ENCODE data around the gene CDH23. TPM values are rescaled to one million over a fixed set of nuclear protein-coding genes. Genes with fewer than 3 reads are reported as not detected.

Gene CDH23
- total and polyA plus RNA-seq, 9 of the 15 experiments (the other 6 are each of a cell fraction or from before 2014, with no cell fraction given) = 0.18 to 1.2 (median 0.47) TPM

GRCh38 chr10:71844695-71845094 is 448.0 kb downstream of the CDH23 start:
- intact Hi-C loops (cut with micrococcal nuclease) = no loop called here
- H4K20me1 ChIP-seq (replicated peaks; ENCODE audit: control insufficient read depth, insufficient read depth, low read length) = peaks cover 54% of the 10 kb centered on the region
- DNase-seq (ENCODE audit: extremely low read depth in 1 of 4, low spot score in 3 of 4) (no peak), ATAC-seq (no peak), FAIRE-seq (no peak)
- no peak overlapping the region for H2AFZ ChIP-seq (ENCODE audit: low read depth, low read length)
- no TSS peak for BruUV-seq (replicated peaks)
- peaks cover 6% of the 10 kb centered on the region for H3K9me3 ChIP-seq (replicated peaks; ENCODE audit: control insufficient read depth, insufficient read depth, low read depth, low read length)
- no peak overlapping the region for H3K9ac ChIP-seq (ENCODE audit: insufficient read depth in 1 of 2, low read depth in 2 of 2, low read length in 2 of 2)
- no peak overlapping the region for H3K4me3 ChIP-seq
- H3K4me1 ChIP-seq (replicated peaks in 1 of 2; ENCODE audit: control insufficient read depth in 2 of 2, insufficient read depth in 2 of 2, low read length in 2 of 2) = peaks cover 17 to 37% of the 10 kb centered on the region in 2 experiments; a peak in 4 of 5 replicates
- H3K79me2 ChIP-seq (ENCODE audit: control insufficient read depth, insufficient read depth, low read length) = peaks cover 100% of the 10 kb centered on the region
- ChIA-PET CTCF (ENCODE audit: low intra/inter-chr PET ratio) (no interaction called here), POLR2A (interaction anchor here (0.6 to 4.2 kb wide), 3 partner anchors 11 to 467 kb away, joined by 4 to 27 read pairs (median 6); no protein-coding TSS in a partner anchor)
- no peak overlapping the region for H3K27ac ChIP-seq (ENCODE audit: extremely low read depth, low read depth, low read length)
- peak; percentile 37 for TF ChIP-seq ZNF146 (CRISPR knock-in tag; IDR thresholded peaks at IDR 0.05; ENCODE audit: unreplicated experiment)
- peak; percentile 38 for TF ChIP-seq RBM25 (IDR thresholded peaks at IDR 0.05; ENCODE audit: low read depth, low read length, severe bottlenecking)
- TF ChIP-seq SAFB (IDR thresholded peaks at IDR 0.05; ENCODE audit: borderline replicate concordance, low read depth, low read length) = no peak
- no peak for TF ChIP-seq ELF2 (CRISPR knock-in tag; IDR thresholded peaks at IDR 0.05)
- in situ Hi-C loops (cut with MboI) = no loop called here
- H3K27me3 ChIP-seq (ENCODE audit: control insufficient read depth in 2 of 2, insufficient read depth in 2 of 2, low read length in 2 of 2) = no peaks in the 10 kb centered on the region
- peaks cover 5% of the 10 kb centered on the region for H3K9me1 ChIP-seq (ENCODE audit: control insufficient read depth, insufficient read depth, low read length)
- peaks cover 35% of the 10 kb centered on the region for H3K36me3 ChIP-seq (ENCODE audit: control insufficient read depth, insufficient read depth, low read length)
- 87% methylated on average over 2 of the region's 2 CpGs for WGBS (ENCODE audit: insufficient coverage, low coverage, missing lambda C conversion rate)
- H3K4me2 ChIP-seq (ENCODE audit: insufficient read depth, low read length) = no peak overlapping the region
